HEK293T (cell line): Measurements from ENCODE around the gene PTPRO.

Experiments used
- CTCF ChIA-PET: fragments of 350-600 bp; formaldehyde crosslinking; extraction: SDS; loops from one replicate; lab custom pipeline; 2021; ENCODE audit warnings: antibody characterized with exemption, inconsistent platforms; lab: Yijun Ruan, JAX
- POLR2A ChIA-PET: fragments of 350-600 bp; formaldehyde crosslinking; extraction: SDS; loops from one replicate; lab custom pipeline; 2020; ENCODE audit warnings: antibody characterized with exemption, inconsistent platforms; lab: Yijun Ruan, JAX
- DNase-seq: peaks from one replicate; pipeline ENCODE4 v3.0.0; 2012; ENCODE audit warnings: mixed read lengths; ENCODE audit errors: extremely low spot score
- ARNT ChIP-seq: fragments of 450-650 bp; IDR thresholded peaks from 2 replicates; pipeline ENCODE4 v1.6.1; 2017; ENCODE audit warnings: mild to moderate bottlenecking
- BHLHE40 ChIP-seq: fragments of 450-650 bp; IDR thresholded peaks from 2 replicates; pipeline ENCODE4 v1.6.1; 2016; ENCODE audit warnings: mild to moderate bottlenecking, moderate library complexity, borderline replicate concordance
- CTBP1 ChIP-seq: fragments of 450-650 bp; IDR thresholded peaks from 2 replicates; pipeline ENCODE4 v1.6.1; 2016; ENCODE audit warnings: borderline replicate concordance
- ELF4 ChIP-seq: fragments of 450-650 bp; IDR thresholded peaks from 2 replicates; pipeline ENCODE4 v1.6.1; 2017; ENCODE audit warnings: antibody characterized with exemption
- FOXA1 ChIP-seq: fragments of 450-650 bp; IDR thresholded peaks from 2 replicates; pipeline ENCODE4 v1.6.1; 2016; ENCODE audit warnings: mild to moderate bottlenecking
- FOXK2 ChIP-seq: fragments of 450-650 bp; IDR thresholded peaks from 2 replicates; pipeline ENCODE4 v1.6.1; 2016; ENCODE audit warnings: mild to moderate bottlenecking
- FOXM1 ChIP-seq: fragments of 450-650 bp; IDR thresholded peaks from 2 replicates; pipeline ENCODE4 v1.6.1; 2017; ENCODE audit warnings: mild to moderate bottlenecking, borderline replicate concordance
- HDGF ChIP-seq: fragments of 450-650 bp; IDR thresholded peaks from 2 replicates; pipeline ENCODE4 v1.6.1; 2017; ENCODE audit warnings: antibody characterized with exemption, borderline replicate concordance
- L3MBTL2 ChIP-seq: fragments of 450-650 bp; conservative IDR thresholded peaks from 2 replicates; pipeline ENCODE4 v1.6.1; 2016; ENCODE audit warnings: mild to moderate bottlenecking
- LEF1 ChIP-seq: fragments of 450-650 bp; IDR thresholded peaks from 2 replicates; pipeline ENCODE4 v1.6.1; 2017; ENCODE audit warnings: mild to moderate bottlenecking, borderline replicate concordance
- NFRKB ChIP-seq: fragments of 450-650 bp; IDR thresholded peaks from 2 replicates; pipeline ENCODE4 v1.6.1; 2016; ENCODE audit warnings: mild to moderate bottlenecking, moderate library complexity
- SP1 ChIP-seq: fragments of 450-650 bp; IDR thresholded peaks from 2 replicates; pipeline ENCODE4 v1.6.1; 2017
- SUZ12 ChIP-seq: fragments of 450-650 bp; IDR thresholded peaks from 2 replicates; pipeline ENCODE4 v1.6.1; 2016; ENCODE audit warnings: mild to moderate bottlenecking
- TARDBP ChIP-seq: fragments of 450-650 bp; IDR thresholded peaks from 2 replicates; pipeline ENCODE4 v1.6.1; 2016
- ZNF384 ChIP-seq: fragments of 450-650 bp; IDR thresholded peaks from 2 replicates; pipeline ENCODE4 v1.6.1; 2016
- TF ChIP-seq, protein P1 (sequence below): fragments of 450-650 bp; IDR thresholded peaks from 2 replicates; pipeline ENCODE4 v1.6.1; 2016

Gene PTPRO

DNA sequence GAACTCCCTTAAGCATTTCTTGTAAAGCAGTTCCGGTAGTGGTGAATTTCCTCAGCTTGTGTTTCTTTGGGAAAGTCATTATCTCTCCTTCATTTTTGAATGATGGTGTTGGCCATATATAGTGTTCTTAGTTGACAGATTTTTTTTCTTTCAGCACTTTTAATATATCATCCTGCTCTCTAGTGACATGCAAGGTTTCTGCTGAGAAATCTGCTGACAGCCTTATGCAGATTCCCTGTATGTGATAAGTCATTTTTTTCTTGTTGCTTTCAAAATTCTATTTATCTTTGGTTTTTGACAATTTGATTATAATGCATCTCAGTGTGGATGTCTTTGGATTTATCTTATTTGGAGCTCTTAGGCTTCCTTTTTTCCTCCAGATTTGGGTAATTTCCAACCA lies 135.7 kb downstream of the PTPRO start:
- ChIA-PET POLR2A (no interaction called here), CTCF (no interaction called here)
- TF ChIP-seq FOXA1 (no peak), FOXK2 (no peak), ELF4 (no peak), NFRKB (no peak), SUZ12 (no peak), CTBP1 (no peak), LEF1 (no peak), L3MBTL2 (no peak), FOXM1 (no peak), HDGF (no peak), SP1 (no peak), TARDBP (no peak), ARNT (no peak)
- no peak for DNase-seq

DNA sequence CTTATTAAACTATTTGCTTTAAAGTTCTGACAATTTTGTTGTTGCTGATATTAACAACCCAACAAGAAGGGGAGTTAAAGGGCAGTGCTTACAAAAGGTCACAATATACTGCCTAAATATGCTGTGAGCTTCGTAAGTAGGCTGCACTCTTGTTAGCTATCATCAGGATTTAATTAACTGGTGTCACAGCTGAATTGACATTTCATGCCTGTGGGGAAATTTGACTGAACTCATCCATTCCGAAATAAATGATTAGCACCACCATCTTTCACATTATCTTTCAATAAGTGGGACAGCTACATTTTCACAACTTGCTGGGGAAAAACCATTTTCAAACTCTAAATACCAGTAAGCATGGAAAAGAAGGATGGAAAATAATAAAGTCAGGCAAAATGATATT lies 146.6 kb downstream of the PTPRO start:
- ChIA-PET CTCF (no interaction called here), POLR2A (no interaction called here)
- TF ChIP-seq BHLHE40 (no peak), SUZ12 (no peak), HDGF (no peak), CTBP1 (no peak), ELF4 (no peak), ARNT (no peak), FOXM1 (no peak), L3MBTL2 (no peak), FOXK2 (no peak), TARDBP (no peak), ZNF384 (no peak), SP1 (no peak), FOXA1 (no peak), NFRKB (no peak), LEF1 (no peak)
- TF ChIP-seq, protein P1, sequence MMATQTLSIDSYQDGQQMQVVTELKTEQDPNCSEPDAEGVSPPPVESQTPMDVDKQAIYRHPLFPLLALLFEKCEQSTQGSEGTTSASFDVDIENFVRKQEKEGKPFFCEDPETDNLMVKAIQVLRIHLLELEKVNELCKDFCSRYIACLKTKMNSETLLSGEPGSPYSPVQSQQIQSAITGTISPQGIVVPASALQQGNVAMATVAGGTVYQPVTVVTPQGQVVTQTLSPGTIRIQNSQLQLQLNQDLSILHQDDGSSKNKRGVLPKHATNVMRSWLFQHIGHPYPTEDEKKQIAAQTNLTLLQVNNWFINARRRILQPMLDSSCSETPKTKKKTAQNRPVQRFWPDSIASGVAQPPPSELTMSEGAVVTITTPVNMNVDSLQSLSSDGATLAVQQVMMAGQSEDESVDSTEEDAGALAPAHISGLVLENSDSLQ = no peak

DNA sequence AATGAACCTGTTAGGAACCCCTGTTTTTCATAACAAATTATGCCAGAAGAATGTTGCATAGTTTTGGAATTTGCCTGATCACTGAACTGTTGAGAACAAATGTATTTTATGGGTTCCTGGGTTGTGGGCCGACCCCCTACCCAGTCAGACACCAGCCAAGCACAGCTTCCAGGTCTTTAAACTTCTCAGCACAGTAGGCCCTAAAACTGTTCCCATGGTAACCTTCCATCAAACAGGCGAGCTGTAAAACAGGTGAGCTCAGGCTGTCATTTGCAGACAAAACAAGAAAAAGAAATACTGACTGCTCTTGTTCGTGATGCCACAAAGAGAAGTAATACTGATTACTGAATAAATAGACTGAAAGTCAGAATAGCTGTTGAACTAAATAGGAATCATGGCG lies 147.0 kb downstream of the PTPRO start:
- ChIA-PET CTCF (no interaction called here), POLR2A (no interaction called here)
- DNase-seq = no peak
- TF ChIP-seq LEF1 = no peak
- no peak for TF ChIP-seq ELF4
- TF ChIP-seq ZNF384 = no peak
- TF ChIP-seq FOXA1 = no peak
- no peak for TF ChIP-seq ARNT
- no peak for TF ChIP-seq CTBP1
- no peak for TF ChIP-seq BHLHE40

More for the DNA sequence above, 146.6 kb downstream of the PTPRO start:
- no peak for DNase-seq

DNA sequence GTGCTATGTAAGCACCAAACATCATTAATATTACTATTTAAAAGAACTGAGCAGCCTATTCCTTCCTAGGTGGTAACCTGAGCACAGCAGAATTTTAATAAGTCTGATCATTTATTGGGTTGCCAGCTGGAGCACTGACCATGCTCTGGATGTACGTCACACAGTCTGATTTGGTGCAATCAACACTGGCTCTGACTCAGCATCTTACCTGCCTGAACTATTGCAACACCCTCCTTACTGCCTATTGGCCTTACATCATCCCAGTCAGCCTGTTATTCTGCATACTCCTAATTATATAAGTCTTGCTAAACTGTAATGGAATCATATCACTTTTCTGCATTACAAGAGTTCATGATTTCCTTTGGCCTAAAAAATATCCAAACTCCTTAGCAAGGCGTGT lies 149.7 kb downstream of the PTPRO start:
- ChIA-PET CTCF (no interaction called here), POLR2A (no interaction called here)
- DNase-seq = no peak
- TF ChIP-seq HDGF = no peak

DNA sequence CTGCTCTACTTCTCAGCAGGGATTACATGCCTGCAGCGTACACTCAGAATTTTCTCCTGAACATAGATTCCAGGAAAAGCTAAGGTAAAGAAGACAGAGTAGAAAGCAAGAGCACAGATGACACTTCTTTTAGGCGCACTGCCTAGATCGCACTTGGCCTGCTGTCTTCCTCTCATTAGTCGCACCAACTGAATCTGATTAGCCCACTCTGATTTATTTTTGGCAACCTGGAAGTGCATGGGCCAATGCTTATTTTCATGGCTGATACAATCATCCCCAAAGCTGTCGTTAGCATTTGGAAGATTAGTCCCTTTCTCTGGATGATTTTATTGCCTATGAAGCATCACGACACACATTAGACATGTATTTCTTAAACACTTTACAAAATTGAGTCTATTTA lies 152.5 kb downstream of the PTPRO start:
- no peak for TF ChIP-seq SUZ12
- TF ChIP-seq FOXM1 = no peak
- no peak for TF ChIP-seq HDGF
- TF ChIP-seq CTBP1 = no peak
- TF ChIP-seq FOXK2 = no peak
- no peak for TF ChIP-seq LEF1
- ChIA-PET CTCF (no interaction called here), POLR2A (no interaction called here)
- DNase-seq = no peak

DNA sequence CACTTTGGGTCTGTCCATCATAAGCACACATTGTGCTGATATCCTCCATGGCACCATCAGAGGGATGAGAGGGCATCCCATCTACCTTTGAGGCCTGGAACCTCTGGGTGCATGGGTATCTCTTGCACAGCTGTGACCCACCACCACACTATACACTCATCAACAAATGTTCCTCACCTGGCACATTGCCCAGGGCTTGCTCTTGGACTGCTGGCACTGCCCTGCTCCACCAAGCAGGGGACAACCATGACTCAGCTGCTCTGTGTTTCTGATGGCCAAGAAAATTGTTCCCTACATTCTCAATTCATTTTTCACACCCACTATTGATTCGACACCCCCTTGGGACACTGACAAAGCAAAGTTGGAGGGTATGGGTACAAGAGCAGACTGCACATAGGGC lies 155.5 kb downstream of the PTPRO start:
- ChIA-PET CTCF (no interaction called here), POLR2A (no interaction called here)
- TF ChIP-seq SUZ12 = no peak
- no peak for TF ChIP-seq HDGF
- TF ChIP-seq ELF4 = no peak
- no peak for TF ChIP-seq LEF1
- no peak for TF ChIP-seq FOXA1
- no peak for TF ChIP-seq BHLHE40
- TF ChIP-seq SP1 = no peak
- no peak for TF ChIP-seq ZNF384
- TF ChIP-seq L3MBTL2 = no peak
- TF ChIP-seq, protein P1 = no peak
- no peak for TF ChIP-seq NFRKB
- TF ChIP-seq ARNT = no peak
- no peak for TF ChIP-seq TARDBP
- TF ChIP-seq FOXM1 = no peak
- no peak for TF ChIP-seq CTBP1
- TF ChIP-seq FOXK2 = no peak
- no peak for DNase-seq

DNA sequence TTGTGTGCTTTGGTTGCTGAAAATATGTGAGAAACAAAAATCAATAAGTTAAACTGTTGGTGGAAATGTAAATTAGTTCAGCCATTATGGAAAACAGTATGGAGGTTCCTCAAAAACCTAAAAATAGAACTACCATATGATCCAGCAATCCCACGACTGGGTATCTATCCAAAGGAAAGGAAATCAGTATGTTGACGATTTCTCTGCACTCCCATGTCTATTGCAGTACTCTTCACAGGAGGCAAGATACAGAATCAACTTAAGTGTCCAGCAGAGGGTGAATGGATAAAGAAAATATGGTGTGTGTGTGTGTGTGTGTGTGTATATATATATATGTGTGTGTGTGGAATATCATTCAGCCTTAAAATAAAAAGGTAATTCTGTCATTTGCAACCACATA lies 159.5 kb downstream of the PTPRO start:
- ChIA-PET CTCF (no interaction called here), POLR2A (no interaction called here)
- DNase-seq = no peak
- no peak for TF ChIP-seq SP1
- TF ChIP-seq BHLHE40 = no peak
- TF ChIP-seq ARNT = no peak
- no peak for TF ChIP-seq ELF4
- TF ChIP-seq SUZ12 = no peak
- TF ChIP-seq, protein P1 = no peak
- no peak for TF ChIP-seq FOXM1
- no peak for TF ChIP-seq ZNF384
- no peak for TF ChIP-seq L3MBTL2
- no peak for TF ChIP-seq CTBP1
- TF ChIP-seq FOXA1 = no peak
- TF ChIP-seq LEF1 = no peak
- TF ChIP-seq FOXK2 = no peak
- TF ChIP-seq NFRKB = no peak
- no peak for TF ChIP-seq HDGF
- no peak for TF ChIP-seq TARDBP
